ENCODE results near the gene PRPF38B. TPM values are rescaled to one million over a fixed set of nuclear protein-coding genes. Genes with fewer than 3 reads are reported as not detected.
"Not testable (repeated sequence)": the region's sequence is repeated elsewhere in the genome, so short reads cannot be mapped to it uniquely, and the experiment has no call there.

The PRPF38B gene
- polyA plus RNA-seq, 1 donor = 75.7 TPM

DNA sequence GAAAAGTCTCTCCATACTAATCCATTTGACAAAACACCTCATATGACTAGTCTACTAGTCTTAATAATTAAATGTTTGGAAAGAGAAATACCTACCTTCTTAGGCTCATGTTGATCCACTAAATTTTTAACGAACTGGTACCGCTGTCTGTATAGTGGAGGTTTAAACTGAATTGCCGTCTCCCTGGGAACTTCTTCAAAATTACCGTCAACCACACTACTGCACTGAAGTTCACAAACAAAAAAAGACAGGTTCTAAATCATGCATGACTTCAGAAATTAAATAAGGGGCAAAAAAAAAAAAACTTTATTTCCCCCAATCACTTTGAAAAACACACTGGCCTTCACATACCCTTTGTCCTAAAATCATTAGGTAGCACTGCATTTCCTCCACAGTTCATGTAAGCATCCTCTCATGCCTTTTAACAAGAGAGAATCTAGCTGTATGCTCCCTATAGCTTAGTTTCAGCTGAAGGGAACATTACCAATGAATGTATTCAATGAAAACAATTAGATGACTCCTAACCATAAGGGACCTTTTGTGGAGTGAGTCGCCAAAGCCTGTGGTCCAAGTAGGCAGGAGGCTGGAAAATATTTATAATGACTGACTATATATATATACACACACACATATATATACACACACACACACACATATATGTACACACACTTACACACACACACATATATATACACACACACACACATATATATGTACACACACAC is 34.6 kb upstream of the PRPF38B start:
- WGBS (ENCODE audit: insufficient coverage, low lambda C conversion rate) = no CpG with 5 or more reads among the region's 5 CpGs
- Histone ChIP-seq H3K27me3 (ENCODE audit: control insufficient read depth, insufficient read depth, low read length) (no peaks in the 10 kb centered on the region), H3K9me3 (ENCODE audit: control insufficient read depth, low read depth, low read length) (peaks cover 7% of the 10 kb centered on the region), H3K4me3 (ENCODE audit: low read length) (no peak overlapping the region), H3K4me1 (ENCODE audit: control insufficient read depth, insufficient read depth, low read length) (peaks cover 4% of the 10 kb centered on the region), H3K36me3 (ENCODE audit: control insufficient read depth, insufficient read depth, low read length) (no peaks in the 10 kb centered on the region), H3K27ac (ENCODE audit: low read length) (no peak overlapping the region)
- no peak for DNase-seq

DNA sequence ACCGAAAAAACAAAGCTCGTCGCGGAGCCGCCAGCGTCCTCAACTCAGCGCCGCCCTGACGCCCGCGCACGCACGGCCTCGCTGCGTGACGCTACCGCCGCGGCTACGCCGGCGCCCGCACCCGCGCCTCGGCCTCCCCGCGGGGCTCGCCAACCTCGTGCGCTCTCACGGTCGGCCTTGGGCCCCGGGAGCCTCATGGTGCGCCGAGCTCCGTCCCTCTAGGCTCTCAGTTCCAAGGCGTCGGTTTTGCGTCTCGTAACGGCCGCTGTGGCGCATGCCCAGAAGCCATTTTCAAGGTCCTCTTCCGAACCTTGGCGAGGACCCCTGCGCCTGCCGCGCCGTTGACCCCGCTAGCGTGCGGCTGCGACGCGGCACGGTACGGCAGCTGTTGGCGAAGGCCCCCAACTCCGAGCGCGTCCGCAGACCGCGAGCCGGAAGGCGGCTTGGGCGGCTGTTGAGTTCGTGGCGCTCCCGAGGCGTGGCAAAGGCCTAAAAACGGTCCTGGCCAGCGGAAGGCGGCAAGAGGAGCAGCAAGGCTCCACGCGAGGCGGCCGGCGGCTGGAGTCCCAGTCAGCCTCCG is 31.0 kb upstream of the PRPF38B start, which contains the start of gene HENMT1:
TSS of gene HENMT1 (minus strand) at position 64 of the 580 bp plus-strand sequence. CDS start 1,209 bp downstream, outside the sequence.
- Histone ChIP-seq H3K9me3 (ENCODE audit: control insufficient read depth, low read depth, low read length) (peaks cover 7% of the 10 kb centered on the region), H3K4me1 (ENCODE audit: control insufficient read depth, insufficient read depth, low read length) (peaks cover 4% of the 10 kb centered on the region), H3K4me3 (ENCODE audit: low read length) (peak within 1 kb of the TSS; percentile 62), H3K27ac (ENCODE audit: low read length) (peak within 1 kb of the TSS; percentile 71), H3K27me3 (ENCODE audit: control insufficient read depth, insufficient read depth, low read length) (no peaks in the 10 kb centered on the region), H3K36me3 (ENCODE audit: control insufficient read depth, insufficient read depth, low read length) (no peaks in the 10 kb centered on the region)
- peak; percentile 58 to 93 for DNase-seq
- WGBS (ENCODE audit: insufficient coverage, low lambda C conversion rate) = no CpG with 5 or more reads among the region's 81 CpGs

DNA sequence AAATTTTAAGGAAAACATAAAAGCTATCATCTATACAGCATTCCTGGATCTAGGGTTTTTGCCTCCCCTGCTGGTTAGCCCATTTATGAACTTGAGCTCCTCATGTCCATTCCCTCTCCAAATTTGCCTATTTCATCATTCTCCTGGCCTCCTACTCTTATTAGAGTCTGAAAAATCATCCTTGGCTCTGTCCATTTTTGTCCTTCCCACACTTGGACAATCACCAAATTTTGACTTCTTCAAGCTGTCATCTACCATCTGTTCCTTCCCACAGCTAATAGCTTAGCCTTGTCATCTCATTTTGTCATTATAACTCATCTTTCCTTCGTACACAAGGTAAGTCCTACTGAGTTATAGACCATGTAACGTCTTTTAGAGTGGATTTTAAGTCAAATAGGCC is 29.0 kb upstream of the PRPF38B start:
- WGBS (ENCODE audit: insufficient coverage, low lambda C conversion rate) = no CpG with 5 or more reads among the region's 2 CpGs
- no peaks in the 10 kb centered on the region for H3K27me3 ChIP-seq (ENCODE audit: control insufficient read depth, insufficient read depth, low read length)
- no peak overlapping the region for H3K4me3 ChIP-seq (ENCODE audit: low read length)
- DNase-seq = no peak
- peaks cover 4% of the 10 kb centered on the region for H3K4me1 ChIP-seq (ENCODE audit: control insufficient read depth, insufficient read depth, low read length)
- no peak overlapping the region for H3K27ac ChIP-seq (ENCODE audit: low read length)
- H3K9me3 ChIP-seq (ENCODE audit: control insufficient read depth, low read depth, low read length) = peaks cover 11% of the 10 kb centered on the region
- H3K36me3 ChIP-seq (ENCODE audit: control insufficient read depth, insufficient read depth, low read length) = no peaks in the 10 kb centered on the region

DNA sequence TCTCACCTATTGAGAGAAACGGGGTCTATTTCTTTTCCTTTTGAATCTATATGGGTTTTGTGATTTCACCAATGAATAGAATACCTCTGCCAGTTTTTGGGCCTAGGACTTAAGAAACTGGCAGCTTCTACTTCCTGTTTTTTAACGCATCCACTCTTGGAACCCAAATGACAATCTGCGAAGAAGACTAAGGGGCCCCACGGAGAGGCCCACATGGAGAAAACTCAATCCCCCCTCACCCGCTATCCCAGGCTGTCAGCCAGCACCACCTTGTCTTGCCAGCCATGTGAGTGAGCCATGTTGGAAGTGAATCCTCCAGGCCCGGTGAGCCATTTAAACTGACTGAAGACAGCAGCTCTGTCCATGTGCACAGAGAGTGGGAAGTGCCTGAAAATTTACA is 27.6 kb upstream of the PRPF38B start:
- no peaks in the 10 kb centered on the region for H3K27me3 ChIP-seq (ENCODE audit: control insufficient read depth, insufficient read depth, low read length)
- H3K9me3 ChIP-seq (ENCODE audit: control insufficient read depth, low read depth, low read length) = peaks cover 11% of the 10 kb centered on the region
- DNase-seq = no peak
- no peak overlapping the region for H3K4me3 ChIP-seq (ENCODE audit: low read length)
- no peaks in the 10 kb centered on the region for H3K36me3 ChIP-seq (ENCODE audit: control insufficient read depth, insufficient read depth, low read length)
- peaks cover 4% of the 10 kb centered on the region for H3K4me1 ChIP-seq (ENCODE audit: control insufficient read depth, insufficient read depth, low read length)
- WGBS (ENCODE audit: insufficient coverage, low lambda C conversion rate) = 86% methylated on average over 1 of the region's 6 CpGs
- no peak overlapping the region for H3K27ac ChIP-seq (ENCODE audit: low read length)

DNA sequence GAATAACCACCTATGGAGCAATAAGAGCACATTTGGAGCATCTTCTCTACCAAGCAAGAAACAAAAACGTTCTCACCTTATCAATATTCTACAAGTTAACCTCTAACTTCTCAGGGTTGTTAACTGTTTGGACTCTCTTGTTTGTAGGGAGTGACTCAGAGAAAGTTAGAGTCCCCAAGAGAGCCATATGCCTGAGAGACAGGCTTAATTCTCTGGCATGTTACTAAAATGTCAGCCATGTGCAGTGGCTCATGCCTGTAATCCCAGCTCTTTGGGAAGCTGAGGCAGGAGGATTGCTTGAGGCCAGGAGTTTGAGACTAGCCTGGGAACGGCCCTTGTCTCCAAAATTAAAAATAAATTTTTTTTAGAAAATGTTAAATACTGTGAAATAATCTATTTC is 27.0 kb upstream of the PRPF38B start:
- Histone ChIP-seq H3K4me1 (ENCODE audit: control insufficient read depth, insufficient read depth, low read length) (peaks cover 4% of the 10 kb centered on the region), H3K27ac (ENCODE audit: low read length) (no peak overlapping the region), H3K9me3 (ENCODE audit: control insufficient read depth, low read depth, low read length) (peaks cover 11% of the 10 kb centered on the region), H3K36me3 (ENCODE audit: control insufficient read depth, insufficient read depth, low read length) (no peaks in the 10 kb centered on the region), H3K4me3 (ENCODE audit: low read length) (no peak overlapping the region), H3K27me3 (ENCODE audit: control insufficient read depth, insufficient read depth, low read length) (no peaks in the 10 kb centered on the region)
- no CpG with 5 or more reads among the region's 2 CpGs for WGBS (ENCODE audit: insufficient coverage, low lambda C conversion rate)
- DNase-seq = no peak

DNA sequence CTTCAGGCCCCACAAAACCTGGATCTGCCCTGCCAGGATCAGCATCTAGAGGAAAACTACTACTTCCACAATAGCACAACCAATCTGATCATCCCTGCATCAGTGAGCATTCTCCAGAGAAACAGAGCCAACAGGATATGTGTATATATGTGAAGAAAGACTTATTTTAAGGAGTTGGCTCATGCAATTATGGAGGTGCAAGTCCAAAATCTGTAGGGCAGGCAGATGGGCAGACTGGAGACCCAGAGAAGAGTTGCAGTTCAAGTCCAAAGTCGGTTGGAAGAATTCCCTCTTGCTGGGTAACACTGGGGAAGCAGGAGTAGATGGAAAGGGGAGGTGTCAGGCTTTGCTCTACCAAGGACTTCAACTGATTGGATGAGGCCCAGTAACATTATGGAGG is 26.3 kb upstream of the PRPF38B start:
- Histone ChIP-seq H3K27me3 (ENCODE audit: control insufficient read depth, insufficient read depth, low read length) (no peaks in the 10 kb centered on the region), H3K27ac (ENCODE audit: low read length) (no peak overlapping the region), H3K4me3 (ENCODE audit: low read length) (no peak overlapping the region), H3K36me3 (ENCODE audit: control insufficient read depth, insufficient read depth, low read length) (no peaks in the 10 kb centered on the region), H3K4me1 (ENCODE audit: control insufficient read depth, insufficient read depth, low read length) (peaks cover 4% of the 10 kb centered on the region), H3K9me3 (ENCODE audit: control insufficient read depth, low read depth, low read length) (peaks cover 8% of the 10 kb centered on the region)
- no CpG with 5 or more reads among the region's 1 CpG for WGBS (ENCODE audit: insufficient coverage, low lambda C conversion rate)
- DNase-seq = no peak

DNA sequence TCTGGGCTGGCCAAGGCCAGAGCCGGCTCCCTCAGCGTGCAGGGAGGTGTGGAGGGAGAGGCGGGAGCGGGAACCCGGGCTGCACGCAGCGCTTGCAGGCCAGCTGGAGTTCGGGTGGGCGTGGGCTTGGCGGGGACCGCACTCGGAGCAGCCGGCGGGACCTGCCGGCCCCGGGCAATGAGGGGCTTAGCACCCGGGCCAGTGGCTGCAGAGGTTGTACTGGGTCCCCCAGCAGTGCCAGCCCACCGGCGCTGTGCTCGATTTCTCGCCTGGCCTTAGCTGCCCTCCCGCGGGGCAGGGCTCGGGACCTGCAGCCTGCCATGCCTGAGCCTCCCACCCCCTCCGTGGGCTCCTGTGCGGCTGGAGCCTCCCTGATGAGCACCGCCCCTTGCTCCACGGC is 24.7 kb upstream of the PRPF38B start:
- H3K4me1 ChIP-seq (ENCODE audit: control insufficient read depth, insufficient read depth, low read length); DNase-seq; H3K27me3 ChIP-seq (ENCODE audit: control insufficient read depth, insufficient read depth, low read length); H3K36me3 ChIP-seq (ENCODE audit: control insufficient read depth, insufficient read depth, low read length); H3K27ac ChIP-seq (ENCODE audit: low read length); H3K4me3 ChIP-seq (ENCODE audit: low read length); H3K9me3 ChIP-seq (ENCODE audit: control insufficient read depth, low read depth, low read length): not testable (repeated sequence)
- WGBS (ENCODE audit: insufficient coverage, low lambda C conversion rate) = no CpG with 5 or more reads among the region's 28 CpGs

DNA sequence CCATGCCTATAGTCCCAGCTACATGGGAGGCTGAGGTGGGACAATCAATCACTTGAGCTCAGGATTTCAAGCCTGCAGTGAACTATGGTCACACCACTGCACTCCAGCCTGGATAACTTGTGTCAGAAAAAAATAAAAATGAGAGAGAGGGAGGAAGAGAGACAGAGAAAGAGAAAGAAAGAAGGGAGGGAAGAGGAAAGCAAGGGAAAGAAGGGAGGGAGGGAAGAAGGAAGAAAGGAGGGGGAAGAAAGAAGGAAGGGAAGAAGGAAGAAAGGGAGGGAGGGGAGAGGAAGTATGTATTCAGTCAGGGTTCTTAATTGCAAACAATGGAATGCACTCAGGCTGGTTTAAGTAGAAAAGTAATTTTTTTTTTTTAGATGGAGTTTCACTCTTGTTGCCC is 23.3 kb upstream of the PRPF38B start:
- no peak for DNase-seq
- H3K27ac ChIP-seq (ENCODE audit: low read length) = no peak overlapping the region
- no peaks in the 10 kb centered on the region for H3K4me1 ChIP-seq (ENCODE audit: control insufficient read depth, insufficient read depth, low read length)
- H3K4me3 ChIP-seq (ENCODE audit: low read length) = no peak overlapping the region
- H3K27me3 ChIP-seq (ENCODE audit: control insufficient read depth, insufficient read depth, low read length) = no peaks in the 10 kb centered on the region
- no peaks in the 10 kb centered on the region for H3K36me3 ChIP-seq (ENCODE audit: control insufficient read depth, insufficient read depth, low read length)
- peaks cover 4% of the 10 kb centered on the region for H3K9me3 ChIP-seq (ENCODE audit: control insufficient read depth, low read depth, low read length)

DNA sequence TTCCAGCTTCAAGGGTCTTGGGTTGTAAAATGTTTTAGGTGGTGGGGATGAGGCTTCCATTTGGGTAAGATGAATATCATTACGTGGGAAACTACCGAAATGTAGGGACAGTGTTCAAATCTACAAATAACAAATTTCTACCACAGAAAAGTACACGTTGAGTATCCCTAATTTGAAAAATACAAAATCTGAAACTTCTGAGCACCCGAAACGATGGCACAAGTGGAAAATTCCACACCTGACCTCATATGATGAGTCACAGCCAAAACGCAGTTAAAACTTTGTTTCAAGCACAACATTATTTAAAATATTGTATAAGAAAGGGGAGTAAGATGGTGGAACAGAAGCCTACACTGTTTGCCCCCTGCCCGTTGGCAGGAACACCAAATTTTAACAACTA is 22.4 kb upstream of the PRPF38B start:
- no peaks in the 10 kb centered on the region for H3K27me3 ChIP-seq (ENCODE audit: control insufficient read depth, insufficient read depth, low read length)
- H3K36me3 ChIP-seq (ENCODE audit: control insufficient read depth, insufficient read depth, low read length) = no peaks in the 10 kb centered on the region
- no peaks in the 10 kb centered on the region for H3K4me1 ChIP-seq (ENCODE audit: control insufficient read depth, insufficient read depth, low read length)
- WGBS (ENCODE audit: insufficient coverage, low lambda C conversion rate) = 100% methylated on average over 1 of the region's 7 CpGs
- DNase-seq = no peak
- H3K4me3 ChIP-seq (ENCODE audit: low read length) = no peak overlapping the region
- H3K9me3 ChIP-seq (ENCODE audit: control insufficient read depth, low read depth, low read length) = peaks cover 4% of the 10 kb centered on the region
- H3K27ac ChIP-seq (ENCODE audit: low read length) = no peak overlapping the region

DNA sequence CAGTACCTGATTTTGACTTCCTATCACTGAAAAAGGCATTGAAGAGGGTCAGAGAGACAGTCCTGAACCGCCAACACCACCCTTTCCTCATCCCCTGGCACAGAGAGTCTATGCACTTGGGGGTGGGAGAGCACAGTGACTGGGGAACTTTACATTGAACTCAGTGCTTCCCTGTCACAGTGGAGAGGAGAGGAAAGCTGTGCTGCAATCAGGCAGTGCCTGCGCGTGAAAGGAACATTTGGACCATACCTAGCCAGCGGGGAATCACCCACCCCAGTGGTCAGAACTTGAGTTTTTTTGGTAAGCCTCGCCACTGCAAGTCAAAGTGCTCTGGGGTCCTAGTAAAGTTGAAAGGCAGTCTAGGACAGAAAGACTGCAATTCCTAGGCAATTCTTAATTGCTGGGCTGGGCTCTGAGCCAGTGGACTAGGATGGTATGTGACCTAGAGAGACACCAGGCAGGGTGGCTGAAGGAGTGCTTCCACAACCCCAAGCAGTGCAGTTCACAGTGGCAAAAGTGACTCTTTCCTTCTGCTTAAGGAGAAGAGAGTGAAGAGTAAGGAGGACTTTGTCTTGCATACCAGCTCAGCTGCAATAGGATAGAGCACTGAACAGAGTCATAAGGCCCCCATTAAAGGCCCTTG is 21.9 kb upstream of the PRPF38B start:
- Histone ChIP-seq H3K27ac (ENCODE audit: low read length) (no peak overlapping the region), H3K4me1 (ENCODE audit: control insufficient read depth, insufficient read depth, low read length) (no peaks in the 10 kb centered on the region), H3K9me3 (ENCODE audit: control insufficient read depth, low read depth, low read length) (peaks cover 7% of the 10 kb centered on the region), H3K36me3 (ENCODE audit: control insufficient read depth, insufficient read depth, low read length) (no peaks in the 10 kb centered on the region), H3K4me3 (ENCODE audit: low read length) (no peak overlapping the region), H3K27me3 (ENCODE audit: control insufficient read depth, insufficient read depth, low read length) (no peaks in the 10 kb centered on the region)
- no CpG with 5 or more reads among the region's 5 CpGs for WGBS (ENCODE audit: insufficient coverage, low lambda C conversion rate)
- no peak for DNase-seq

Measured in large intestine (tissue), 3 donors.